Right lung (tissue), 5 donors: ENCODE data around the gene CHN2. TPM values are rescaled to one million over a fixed set of nuclear protein-coding genes. Genes with fewer than 3 reads are reported as not detected.
"Not testable (repeated sequence)": the region's sequence is repeated elsewhere in the genome, so short reads cannot be mapped to it uniquely, and the experiment has no call there.

Experiments used
- DNase-seq, 2 donors: peaks; one replicate each; pipeline ENCODE4 v3.0.0-alpha.2; 2013
- polyA plus RNA-seq, 5 donors: library from polyadenylated mRNA; unstranded; fragments of 120-200 nt; gene quantifications; one replicate each; pipeline versions ENCODE4 v1.2.1 to v1.2.3, GENCODE V29; 2013; ENCODE audit warnings: inconsistent platforms in 1 of 5, low replicate concordance in 1 of 5; ENCODE audit not compliant: insufficient read length in 5 of 5, insufficient read depth in 1 of 5

CHN2 gene
- polyA plus RNA-seq, 5 donors, result 3.2 to 4.0 (median 3.9) TPM

- no peak for DNase-seq
These were observed 60.8 kb downstream of the CHN2 start for GRCh38 chr7:29255199-29255878.

GRCh38 chr7:29255906-29256692, 61.5 kb downstream of the CHN2 start:
- no peak for DNase-seq

GRCh38 chr7:29256693-29257002, 62.1 kb downstream of the CHN2 start:
- no peak for DNase-seq

GRCh38 chr7:29258951-29259350, 64.4 kb downstream of the CHN2 start:
- DNase-seq, result no peak

- DNase-seq, result no peak
These were observed 67.8 kb downstream of the CHN2 start for GRCh38 chr7:29262191-29262917.

GRCh38 chr7:29263601-29264207, 69.1 kb downstream of the CHN2 start:
- DNase-seq, result not testable (repeated sequence)

GRCh38 chr7:29265208-29265923, 70.8 kb downstream of the CHN2 start:
- DNase-seq, result no peak

GRCh38 chr7:29269935-29270334, 75.4 kb downstream of the CHN2 start:
- no peak for DNase-seq

- DNase-seq, result no peak
These were observed 76.2 kb downstream of the CHN2 start for GRCh38 chr7:29270594-29271318.

- no peak for DNase-seq
These were observed 76.7 kb downstream of the CHN2 start for GRCh38 chr7:29271319-29271658.

- DNase-seq, result no peak
These were observed 77.5 kb downstream of the CHN2 start for GRCh38 chr7:29272057-29272456.

GRCh38 chr7:29274146-29275017, 79.8 kb downstream of the CHN2 start:
- no peak for DNase-seq

GRCh38 chr7:29275018-29275318, 80.4 kb downstream of the CHN2 start:
- no peak for DNase-seq

GRCh38 chr7:29275493-29275892, 80.9 kb downstream of the CHN2 start:
- no peak for DNase-seq

GRCh38 chr7:29276199-29276598, 81.6 kb downstream of the CHN2 start:
- DNase-seq, result no peak

GRCh38 chr7:29276806-29277205, 82.2 kb downstream of the CHN2 start:
- no peak for DNase-seq

- DNase-seq, result no peak
These were observed 83.1 kb downstream of the CHN2 start for GRCh38 chr7:29277436-29278215.

GRCh38 chr7:29278337-29279069, 83.9 kb downstream of the CHN2 start:
- DNase-seq, result no peak
